ENCODE data around the gene NOD2.

The NOD2 gene

GRCh38 chr16:50681021-50681885, 12.2 kb upstream of the NOD2 start, which contains the start of gene SNX20:
Gene SNX20 (minus strand): TSS chr16:50681312. CDS start chr16:50677526, 3,786 bp downstream.
- no peaks in the 10 kb centered on the region for H3K36me3 ChIP-seq (ENCODE audit: control insufficient read depth in 2 of 2, insufficient read depth in 2 of 2, low read length in 2 of 2)
- no peaks in the 10 kb centered on the region for H3K9me3 ChIP-seq (ENCODE audit: control insufficient read depth in 2 of 2, low read length in 2 of 2)
- no peak within 1 kb of the TSS for H3K27ac ChIP-seq (ENCODE audit: low read length)
- no peak within 1 kb of the TSS for H3K9ac ChIP-seq (ENCODE audit: low read length in 2 of 2)
- H3K27me3 ChIP-seq (ENCODE audit: control insufficient read depth in 1 of 2, insufficient read depth in 2 of 2, low read length in 2 of 2), result peaks cover 4% of the 10 kb centered on the region in 2 donors
- no peaks in the 10 kb centered on the region for H3K4me1 ChIP-seq (ENCODE audit: control insufficient read depth, insufficient read depth, low read length)
- H3K4me3 ChIP-seq (ENCODE audit: low read length in 2 of 2), result no peak within 1 kb of the TSS

GRCh38 chr16:50683689-50684374, 9.6 kb upstream of the NOD2 start:
- Histone ChIP-seq H3K27ac (ENCODE audit: low read length) (no peak overlapping the region), H3K4me1 (ENCODE audit: control insufficient read depth, insufficient read depth, low read length) (no peaks in the 10 kb centered on the region), H3K36me3 (ENCODE audit: control insufficient read depth in 2 of 2, insufficient read depth in 2 of 2, low read length in 2 of 2) (no peaks in the 10 kb centered on the region), H3K9ac (ENCODE audit: low read length in 2 of 2) (no peak overlapping the region), H3K9me3 (ENCODE audit: control insufficient read depth in 2 of 2, low read length in 2 of 2) (no peaks in the 10 kb centered on the region), H3K27me3 (ENCODE audit: control insufficient read depth in 1 of 2, insufficient read depth in 2 of 2, low read length in 2 of 2) (no peaks in the 10 kb centered on the region), H3K4me3 (ENCODE audit: low read length in 2 of 2) (no peak overlapping the region)

DNA sequence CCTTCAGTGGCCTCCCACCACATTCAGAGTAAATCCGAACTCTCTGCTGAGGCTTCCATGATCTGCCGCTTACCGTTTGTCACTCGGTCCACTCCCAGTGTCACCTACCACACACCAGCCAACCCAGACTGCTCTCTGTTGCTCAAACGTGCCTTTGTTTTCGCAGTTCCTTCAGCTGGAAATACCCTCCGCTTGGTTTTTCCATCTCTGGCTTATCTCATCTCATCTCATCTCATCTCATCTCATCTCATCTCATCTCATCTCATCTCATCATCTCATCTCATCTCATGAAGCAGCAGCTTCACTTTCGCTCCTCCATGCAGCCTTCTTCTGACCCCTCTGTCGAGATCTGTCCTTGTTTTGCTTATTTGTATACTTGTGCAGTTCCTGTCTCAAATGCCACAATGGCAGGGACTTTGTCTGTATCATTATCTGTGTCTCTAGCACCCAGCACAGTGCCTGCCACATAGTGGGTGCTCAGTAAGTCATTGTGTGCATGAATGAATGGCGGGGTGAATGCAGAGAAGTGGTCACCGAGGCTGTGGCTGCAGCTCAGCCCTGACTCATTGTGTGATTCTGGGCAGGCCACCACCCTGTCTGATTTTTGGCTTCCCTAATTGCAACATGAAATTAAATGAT, 8.5 kb upstream of the NOD2 start:
- Histone ChIP-seq H3K27ac (ENCODE audit: low read length) (no peak overlapping the region), H3K27me3 (ENCODE audit: control insufficient read depth in 1 of 2, insufficient read depth in 2 of 2, low read length in 2 of 2) (no peaks in the 10 kb centered on the region), H3K9ac (ENCODE audit: low read length in 2 of 2) (no peak overlapping the region), H3K36me3 (ENCODE audit: control insufficient read depth in 2 of 2, insufficient read depth in 2 of 2, low read length in 2 of 2) (no peaks in the 10 kb centered on the region), H3K4me3 (ENCODE audit: low read length in 2 of 2) (no peak overlapping the region), H3K9me3 (ENCODE audit: control insufficient read depth in 2 of 2, low read length in 2 of 2) (no peaks in the 10 kb centered on the region), H3K4me1 (ENCODE audit: control insufficient read depth, insufficient read depth, low read length) (no peaks in the 10 kb centered on the region)

DNA sequence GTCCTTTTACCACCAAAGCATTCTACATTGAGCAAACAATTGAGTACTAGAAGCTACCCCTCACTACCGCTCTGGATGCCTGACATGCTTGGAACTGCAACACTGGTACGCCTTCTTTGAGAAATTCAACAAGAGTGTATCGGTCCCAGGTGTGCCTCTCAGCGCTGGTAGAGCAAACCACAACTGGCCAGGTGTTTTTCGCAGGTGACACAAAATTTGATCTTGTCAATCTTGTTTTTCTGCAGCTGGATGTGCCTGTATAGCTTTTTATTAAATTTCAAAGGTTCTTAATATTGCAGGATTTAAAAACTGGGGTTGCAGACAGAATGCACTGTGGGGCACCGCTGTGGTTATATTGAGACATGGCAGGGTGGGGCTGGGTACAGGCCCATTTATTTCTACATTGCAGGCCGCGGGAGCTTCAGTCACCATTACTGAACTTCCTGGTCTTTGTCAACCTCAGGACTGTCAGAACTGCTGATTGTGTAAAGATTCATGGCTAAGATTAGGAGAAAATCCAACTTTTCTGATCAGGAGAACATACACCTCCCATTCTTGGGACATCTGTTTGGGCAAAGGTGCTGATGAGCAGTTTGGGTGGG, 7.8 kb upstream of the NOD2 start:
- H3K27ac ChIP-seq (ENCODE audit: low read length), result no peak overlapping the region
- H3K4me3 ChIP-seq (ENCODE audit: low read length in 2 of 2), result no peak overlapping the region
- no peaks in the 10 kb centered on the region for H3K27me3 ChIP-seq (ENCODE audit: control insufficient read depth in 1 of 2, insufficient read depth in 2 of 2, low read length in 2 of 2)
- H3K4me1 ChIP-seq (ENCODE audit: control insufficient read depth, insufficient read depth, low read length), result no peaks in the 10 kb centered on the region
- no peak overlapping the region for H3K9ac ChIP-seq (ENCODE audit: low read length in 2 of 2)
- no peaks in the 10 kb centered on the region for H3K9me3 ChIP-seq (ENCODE audit: control insufficient read depth in 2 of 2, low read length in 2 of 2)
- no peaks in the 10 kb centered on the region for H3K36me3 ChIP-seq (ENCODE audit: control insufficient read depth in 2 of 2, insufficient read depth in 2 of 2, low read length in 2 of 2)

DNA sequence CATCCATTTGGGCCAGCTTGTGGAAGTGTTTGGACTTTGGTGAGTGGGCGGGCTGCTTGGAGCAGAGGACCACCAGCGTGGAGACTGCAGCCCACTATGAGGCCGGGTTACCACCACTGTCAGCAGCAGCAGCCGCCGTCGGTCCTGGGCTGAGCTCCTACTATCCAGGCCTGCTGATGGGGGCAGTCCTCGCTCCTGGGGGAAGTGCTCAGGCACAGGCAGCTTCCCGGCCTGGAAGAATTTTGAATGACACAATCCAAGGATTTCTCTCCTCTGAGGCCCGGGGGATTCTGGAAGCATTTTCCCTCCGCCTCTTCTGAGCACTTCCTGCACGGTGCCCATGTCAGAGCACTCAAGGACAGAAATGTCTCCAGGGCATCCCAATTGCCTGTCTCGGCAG, 5.3 kb upstream of the NOD2 start:
- Histone ChIP-seq H3K27me3 (ENCODE audit: control insufficient read depth in 1 of 2, insufficient read depth in 2 of 2, low read length in 2 of 2) (no peaks in the 10 kb centered on the region), H3K27ac (ENCODE audit: low read length) (no peak overlapping the region), H3K4me3 (ENCODE audit: low read length in 2 of 2) (no peak overlapping the region), H3K4me1 (ENCODE audit: control insufficient read depth, insufficient read depth, low read length) (peaks cover 5% of the 10 kb centered on the region), H3K9me3 (ENCODE audit: control insufficient read depth in 2 of 2, low read length in 2 of 2) (no peaks in the 10 kb centered on the region), H3K9ac (ENCODE audit: low read length in 2 of 2) (no peak overlapping the region), H3K36me3 (ENCODE audit: control insufficient read depth in 2 of 2, insufficient read depth in 2 of 2, low read length in 2 of 2) (no peaks in the 10 kb centered on the region)

DNA sequence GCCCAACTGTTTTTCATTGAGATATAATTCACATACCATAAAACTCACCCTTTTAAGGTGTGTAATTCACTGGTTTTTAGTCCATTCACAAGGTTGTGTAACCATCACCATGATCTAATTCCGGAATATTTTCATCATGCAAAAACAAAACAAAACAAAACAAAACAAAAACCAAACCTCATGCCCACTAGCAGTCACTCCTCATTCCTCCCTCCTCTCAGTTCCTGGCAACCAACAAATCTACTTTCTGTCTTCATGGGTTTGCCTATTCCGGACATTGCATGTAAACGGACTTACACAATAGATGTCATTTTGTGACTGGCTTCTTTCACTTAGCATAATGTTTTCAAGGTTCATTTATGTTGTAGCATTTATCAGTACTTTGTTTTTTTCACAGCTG, 4.5 kb upstream of the NOD2 start:
- no peak overlapping the region for H3K4me3 ChIP-seq (ENCODE audit: low read length in 2 of 2)
- H3K36me3 ChIP-seq (ENCODE audit: control insufficient read depth in 2 of 2, insufficient read depth in 2 of 2, low read length in 2 of 2), result no peaks in the 10 kb centered on the region
- H3K4me1 ChIP-seq (ENCODE audit: control insufficient read depth, insufficient read depth, low read length), result peaks cover 11% of the 10 kb centered on the region
- H3K27ac ChIP-seq (ENCODE audit: low read length), result no peak overlapping the region
- no peaks in the 10 kb centered on the region for H3K9me3 ChIP-seq (ENCODE audit: control insufficient read depth in 2 of 2, low read length in 2 of 2)
- no peak overlapping the region for H3K9ac ChIP-seq (ENCODE audit: low read length in 2 of 2)
- no peaks in the 10 kb centered on the region for H3K27me3 ChIP-seq (ENCODE audit: control insufficient read depth in 1 of 2, insufficient read depth in 2 of 2, low read length in 2 of 2)

- H3K9me3 ChIP-seq (ENCODE audit: control insufficient read depth in 2 of 2, low read length in 2 of 2), result no peaks in the 10 kb centered on the region
- no peak overlapping the region for H3K27ac ChIP-seq (ENCODE audit: low read length)
- no peak overlapping the region for H3K9ac ChIP-seq (ENCODE audit: low read length in 2 of 2)
- H3K27me3 ChIP-seq (ENCODE audit: control insufficient read depth in 1 of 2, insufficient read depth in 2 of 2, low read length in 2 of 2), result no peaks in the 10 kb centered on the region
- no peaks in the 10 kb centered on the region for H3K36me3 ChIP-seq (ENCODE audit: control insufficient read depth in 2 of 2, insufficient read depth in 2 of 2, low read length in 2 of 2)
- H3K4me3 ChIP-seq (ENCODE audit: low read length in 2 of 2), result no peak overlapping the region
- peaks cover 12% of the 10 kb centered on the region for H3K4me1 ChIP-seq (ENCODE audit: control insufficient read depth, insufficient read depth, low read length)
Observed at GRCh38 chr16:50690177-50690576, 3.2 kb upstream of the NOD2 start.

- Histone ChIP-seq H3K4me3 (ENCODE audit: low read length in 2 of 2) (no peak overlapping the region), H3K27ac (ENCODE audit: low read length) (no peak overlapping the region), H3K9me3 (ENCODE audit: control insufficient read depth in 2 of 2, low read length in 2 of 2) (no peaks in the 10 kb centered on the region), H3K36me3 (ENCODE audit: control insufficient read depth in 2 of 2, insufficient read depth in 2 of 2, low read length in 2 of 2) (no peaks in the 10 kb centered on the region), H3K4me1 (ENCODE audit: control insufficient read depth, insufficient read depth, low read length) (peaks cover 24% of the 10 kb centered on the region), H3K9ac (ENCODE audit: low read length in 2 of 2) (no peak overlapping the region), H3K27me3 (ENCODE audit: control insufficient read depth in 1 of 2, insufficient read depth in 2 of 2, low read length in 2 of 2) (no peaks in the 10 kb centered on the region)
Observed at GRCh38 chr16:50692644-50692998, 785 bp upstream of the NOD2 start.

DNA sequence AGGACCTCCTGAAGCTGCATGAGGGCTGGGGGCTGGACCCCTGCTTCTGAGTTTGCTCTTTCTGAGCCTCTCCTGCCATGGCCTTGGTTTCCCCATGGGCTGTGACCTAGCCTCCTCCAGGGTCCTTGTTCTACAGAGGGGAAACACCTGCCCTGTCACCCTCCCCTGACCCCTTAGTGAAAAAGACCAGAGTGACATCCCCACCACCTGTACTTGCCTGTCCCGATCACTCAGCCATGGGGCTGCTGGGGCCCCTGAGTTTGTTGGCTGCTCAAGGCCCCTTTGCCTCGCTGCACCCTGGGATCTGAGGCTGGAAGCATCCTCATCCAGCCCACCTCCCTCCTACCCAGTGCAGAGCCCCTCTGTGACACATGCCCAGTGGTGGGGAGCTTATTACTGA, 800 bp downstream of the NOD2 start:
- H3K9ac ChIP-seq (ENCODE audit: low read length in 2 of 2), result no peak overlapping the region
- H3K36me3 ChIP-seq (ENCODE audit: control insufficient read depth in 2 of 2, insufficient read depth in 2 of 2, low read length in 2 of 2), result no peaks in the 10 kb centered on the region
- no peaks in the 10 kb centered on the region for H3K9me3 ChIP-seq (ENCODE audit: control insufficient read depth in 2 of 2, low read length in 2 of 2)
- H3K4me1 ChIP-seq (ENCODE audit: control insufficient read depth, insufficient read depth, low read length), result peaks cover 32% of the 10 kb centered on the region
- no peaks in the 10 kb centered on the region for H3K27me3 ChIP-seq (ENCODE audit: control insufficient read depth in 1 of 2, insufficient read depth in 2 of 2, low read length in 2 of 2)
- H3K27ac ChIP-seq (ENCODE audit: low read length), result no peak overlapping the region
- H3K4me3 ChIP-seq (ENCODE audit: low read length in 2 of 2), result peak overlapping the region in 1 of 2 donors; percentile 69

DNA sequence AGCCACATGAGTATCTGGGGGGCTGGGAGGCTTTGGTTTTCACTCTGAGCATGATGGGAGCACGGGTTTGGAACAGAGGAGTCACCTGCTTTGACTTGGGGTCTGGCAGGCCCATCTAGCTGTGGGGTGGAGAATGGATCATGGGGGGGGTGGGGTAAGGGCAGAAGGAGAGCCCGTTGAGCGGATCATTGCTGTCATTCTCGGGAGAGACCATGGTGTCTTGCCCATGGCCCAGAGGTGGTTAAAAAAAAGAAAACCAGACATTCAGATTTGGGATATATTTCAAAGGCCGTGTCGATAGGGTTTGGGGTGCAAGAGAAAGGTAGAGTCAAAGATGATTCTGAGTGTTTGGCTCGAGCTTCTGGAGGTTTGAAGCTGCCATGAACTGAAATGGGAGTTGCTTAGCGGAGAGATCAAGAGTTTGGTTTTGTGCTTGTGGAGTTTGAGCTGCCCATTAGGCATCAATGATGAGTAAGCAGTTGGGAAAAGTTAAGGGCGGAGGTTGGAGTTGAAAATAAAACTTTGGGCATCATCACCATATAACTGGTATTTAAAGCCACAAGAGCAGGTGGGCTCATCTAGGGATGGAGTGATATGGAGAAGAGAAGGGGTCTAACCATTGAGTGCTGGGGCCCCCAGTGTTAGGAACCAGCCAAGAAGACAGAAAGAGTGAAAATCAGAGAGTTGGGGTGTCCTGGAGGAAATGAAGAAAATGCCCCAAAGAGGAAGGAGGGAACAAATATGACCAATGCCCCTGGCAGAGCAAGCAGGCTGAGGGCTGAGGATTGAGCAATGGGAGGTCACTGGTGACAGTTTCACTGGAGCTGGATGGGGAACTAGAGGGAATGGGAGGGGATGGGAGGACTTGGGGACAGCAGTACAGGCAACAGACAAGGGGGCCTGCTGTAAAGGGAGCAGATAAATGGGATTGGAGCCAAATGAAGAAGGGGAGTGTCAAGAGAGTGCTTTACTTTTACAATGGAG, 1.9 kb downstream of the NOD2 start:
- H3K27me3 ChIP-seq (ENCODE audit: control insufficient read depth in 1 of 2, insufficient read depth in 2 of 2, low read length in 2 of 2), result no peaks in the 10 kb centered on the region
- H3K4me1 ChIP-seq (ENCODE audit: control insufficient read depth, insufficient read depth, low read length), result peaks cover 32% of the 10 kb centered on the region
- H3K4me3 ChIP-seq (ENCODE audit: low read length in 2 of 2), result no peak overlapping the region
- H3K36me3 ChIP-seq (ENCODE audit: control insufficient read depth in 2 of 2, insufficient read depth in 2 of 2, low read length in 2 of 2), result no peaks in the 10 kb centered on the region
- H3K9ac ChIP-seq (ENCODE audit: low read length in 2 of 2), result no peak overlapping the region
- no peaks in the 10 kb centered on the region for H3K9me3 ChIP-seq (ENCODE audit: control insufficient read depth in 2 of 2, low read length in 2 of 2)
- no peak overlapping the region for H3K27ac ChIP-seq (ENCODE audit: low read length)
